OCI-LY1 (cell line): ENCODE measurements around the gene CELF2.

ENCODE experiments used
- H2AFZ ChIP-seq: fragments of 200-600 bp; sonication (generic), shearing (Covaris generic); 2 replicates; pipeline ENCODE4 v1.6.0; 2014; ENCODE audit warnings: antibody characterized with exemption, mild to moderate bottlenecking, low read length
- H3F3A ChIP-seq: fragments of 200-600 bp; sonication (generic), shearing (Covaris generic); 2 replicates; pipeline ENCODE4 v1.6.0; 2014; ENCODE audit warnings: mild to moderate bottlenecking, antibody characterized with exemption, low read length, moderate library complexity; ENCODE audit not compliant: insufficient read depth
- H3K27ac ChIP-seq: fragments of 200-600 bp; sonication (generic); 2 replicates; pipeline ENCODE4 v1.5.1; 2014; ENCODE audit warnings: low read length, mixed run types, mild to moderate bottlenecking, low read depth; ENCODE audit not compliant: poor library complexity, severe bottlenecking
- H3K27me3 ChIP-seq: fragments of 200-600 bp; sonication (generic); 2 replicates; pipeline ENCODE4 v1.6.0; 2014; ENCODE audit warnings: antibody characterized with exemption, mild to moderate bottlenecking, low read length, moderate library complexity; ENCODE audit not compliant: insufficient read depth
- H3K36me3 ChIP-seq: fragments of 200-600 bp; sonication (generic); 2 replicates; pipeline ENCODE4 v1.6.1; 2014; ENCODE audit warnings: mild to moderate bottlenecking, antibody characterized with exemption, low read length, moderate library complexity, mixed read lengths; ENCODE audit not compliant: insufficient read depth
- H3K4me1 ChIP-seq: fragments of 200-600 bp; sonication (generic); 2 replicates; pipeline ENCODE4 v1.5.1; 2014; ENCODE audit warnings: mild to moderate bottlenecking, low read length, moderate library complexity; ENCODE audit not compliant: insufficient read depth, severe bottlenecking
- H3K4me2 ChIP-seq: fragments of 200-600 bp; sonication (generic), shearing (Covaris generic); 2 replicates; pipeline ENCODE4 v1.6.1; 2014; ENCODE audit warnings: low read length
- H3K4me3 ChIP-seq: fragments of 200-600 bp; sonication (generic); 2 replicates; pipeline ENCODE4 v1.5.1; 2014; ENCODE audit warnings: low read length, low read depth, mild to moderate bottlenecking, mixed read lengths; ENCODE audit not compliant: poor library complexity, severe bottlenecking
- H3K79me2 ChIP-seq: fragments of 200-600 bp; shearing (Covaris generic); 2 replicates; pipeline ENCODE4 v1.6.1; 2016; ENCODE audit warnings: mixed run types, low read length, mixed read lengths; ENCODE audit not compliant: insufficient read depth
- H3K9ac ChIP-seq: fragments of 200-600 bp; sonication (generic), shearing (Covaris generic); 2 replicates; pipeline ENCODE4 v1.6.1; 2014; ENCODE audit warnings: mild to moderate bottlenecking, low read length, mixed read lengths
- H3K9me2 ChIP-seq: fragments of 200-600 bp; sonication (generic), shearing (Covaris generic); 2 replicates; pipeline ENCODE4 v1.6.1; 2014; ENCODE audit warnings: low read depth, mild to moderate bottlenecking, low read length, mixed read lengths
- H3K9me3 ChIP-seq: fragments of 200-600 bp; shearing (Covaris generic); 2 replicates; pipeline ENCODE4 v1.6.1; 2014; ENCODE audit warnings: low read length, mixed read lengths
- H4K20me1 ChIP-seq: fragments of 200-600 bp; sonication (generic), shearing (Covaris generic); 2 replicates; pipeline ENCODE4 v1.6.0; 2016; ENCODE audit warnings: mild to moderate bottlenecking, low read length; ENCODE audit not compliant: insufficient read depth
- EZH2 ChIP-seq: fragments of 200-600 bp; sonication (generic), shearing (Covaris generic); IDR thresholded peaks from 2 replicates; pipeline ENCODE4 v1.8.0; 2017; ENCODE audit warnings: borderline replicate concordance, mixed run types, mild to moderate bottlenecking, antibody characterized with exemption, low read length, moderate library complexity, mixed read lengths
- TF ChIP-seq, protein P1 (sequence below): fragments of 200-600 bp; sonication (generic), shearing (Covaris generic); IDR thresholded peaks from 2 replicates; pipeline ENCODE4 v1.5.1; 2017; ENCODE audit warnings: mild to moderate bottlenecking, antibody characterized with exemption, low read length, moderate library complexity, mixed read lengths

CELF2 gene

DNA sequence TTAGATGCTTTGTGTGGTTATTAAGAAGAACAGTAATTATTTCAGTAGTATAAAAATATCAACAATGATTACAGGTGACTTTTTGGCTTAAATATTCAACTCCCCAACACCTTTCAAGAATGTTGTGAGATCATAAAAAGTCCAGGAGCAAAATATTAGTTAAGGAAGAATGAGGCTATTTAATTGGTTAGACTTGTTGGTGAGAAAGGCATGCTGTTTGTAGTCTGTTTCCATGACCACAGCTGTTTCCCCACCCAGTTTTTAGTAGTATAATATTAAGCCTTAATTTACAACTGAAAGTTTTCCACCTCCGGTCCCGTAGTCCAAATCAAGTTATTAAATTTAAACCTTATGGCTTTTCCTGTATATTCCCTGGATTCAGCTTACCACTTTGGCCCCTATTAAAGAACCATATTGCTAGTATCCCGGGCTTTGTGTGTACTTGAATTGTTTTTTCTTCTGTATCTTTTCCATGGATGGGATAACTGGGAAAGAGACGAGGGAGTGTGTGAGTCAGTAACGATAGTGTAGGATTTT, 133.3 kb downstream of the CELF2 start:
- TF ChIP-seq EZH2 = no peak
- TF ChIP-seq, protein P1, sequence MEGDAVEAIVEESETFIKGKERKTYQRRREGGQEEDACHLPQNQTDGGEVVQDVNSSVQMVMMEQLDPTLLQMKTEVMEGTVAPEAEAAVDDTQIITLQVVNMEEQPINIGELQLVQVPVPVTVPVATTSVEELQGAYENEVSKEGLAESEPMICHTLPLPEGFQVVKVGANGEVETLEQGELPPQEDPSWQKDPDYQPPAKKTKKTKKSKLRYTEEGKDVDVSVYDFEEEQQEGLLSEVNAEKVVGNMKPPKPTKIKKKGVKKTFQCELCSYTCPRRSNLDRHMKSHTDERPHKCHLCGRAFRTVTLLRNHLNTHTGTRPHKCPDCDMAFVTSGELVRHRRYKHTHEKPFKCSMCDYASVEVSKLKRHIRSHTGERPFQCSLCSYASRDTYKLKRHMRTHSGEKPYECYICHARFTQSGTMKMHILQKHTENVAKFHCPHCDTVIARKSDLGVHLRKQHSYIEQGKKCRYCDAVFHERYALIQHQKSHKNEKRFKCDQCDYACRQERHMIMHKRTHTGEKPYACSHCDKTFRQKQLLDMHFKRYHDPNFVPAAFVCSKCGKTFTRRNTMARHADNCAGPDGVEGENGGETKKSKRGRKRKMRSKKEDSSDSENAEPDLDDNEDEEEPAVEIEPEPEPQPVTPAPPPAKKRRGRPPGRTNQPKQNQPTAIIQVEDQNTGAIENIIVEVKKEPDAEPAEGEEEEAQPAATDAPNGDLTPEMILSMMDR = no peak
- no peaks in the 10 kb centered on the region for H3K9me3 ChIP-seq
- H2AFZ ChIP-seq = no peak overlapping the region
- no peak overlapping the region for H3K4me2 ChIP-seq
- no peaks in the 10 kb centered on the region for H3K36me3 ChIP-seq
- no peaks in the 10 kb centered on the region for H3K27me3 ChIP-seq
- no peak overlapping the region for H3K9ac ChIP-seq
- H3F3A ChIP-seq = no peaks in the 10 kb centered on the region
- H3K4me3 ChIP-seq = no peak overlapping the region
- H3K4me1 ChIP-seq = peaks cover 7% of the 10 kb centered on the region
- no peaks in the 10 kb centered on the region for H3K9me2 ChIP-seq
- H3K79me2 ChIP-seq = no peaks in the 10 kb centered on the region
- H4K20me1 ChIP-seq = no peaks in the 10 kb centered on the region
- no peak overlapping the region for H3K27ac ChIP-seq

DNA sequence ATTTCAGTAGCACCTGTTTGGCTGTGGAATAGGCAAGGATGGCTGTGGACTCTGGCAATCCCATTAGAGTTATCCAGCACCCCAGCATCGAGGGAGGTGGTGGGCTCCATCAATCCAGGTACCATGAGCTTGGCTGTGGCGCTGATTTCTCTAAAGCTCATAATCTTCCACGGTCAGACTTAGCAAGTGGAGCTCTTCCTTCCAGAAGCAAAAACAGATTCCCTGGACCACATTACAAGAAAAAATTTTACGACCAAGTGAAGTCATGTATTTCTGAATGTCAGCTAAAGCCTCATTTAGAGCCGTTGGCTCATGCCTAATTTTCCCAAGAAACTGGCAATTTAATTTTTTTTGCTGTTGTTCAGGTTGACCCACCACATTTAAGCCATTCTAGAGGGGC, 135.1 kb downstream of the CELF2 start:
- Histone ChIP-seq H3K4me1 (peaks cover 4% of the 10 kb centered on the region), H3K4me2 (no peak overlapping the region), H3K9me2 (no peaks in the 10 kb centered on the region), H3K79me2 (no peaks in the 10 kb centered on the region), H3K27me3 (no peaks in the 10 kb centered on the region), H3K36me3 (no peaks in the 10 kb centered on the region), H4K20me1 (no peaks in the 10 kb centered on the region), H3K9ac (no peak overlapping the region), H3F3A (no peaks in the 10 kb centered on the region), H2AFZ (no peak overlapping the region), H3K27ac (no peak overlapping the region), H3K4me3 (no peak overlapping the region), H3K9me3 (no peaks in the 10 kb centered on the region)
- TF ChIP-seq, protein P1 = no peak
- no peak for TF ChIP-seq EZH2

DNA sequence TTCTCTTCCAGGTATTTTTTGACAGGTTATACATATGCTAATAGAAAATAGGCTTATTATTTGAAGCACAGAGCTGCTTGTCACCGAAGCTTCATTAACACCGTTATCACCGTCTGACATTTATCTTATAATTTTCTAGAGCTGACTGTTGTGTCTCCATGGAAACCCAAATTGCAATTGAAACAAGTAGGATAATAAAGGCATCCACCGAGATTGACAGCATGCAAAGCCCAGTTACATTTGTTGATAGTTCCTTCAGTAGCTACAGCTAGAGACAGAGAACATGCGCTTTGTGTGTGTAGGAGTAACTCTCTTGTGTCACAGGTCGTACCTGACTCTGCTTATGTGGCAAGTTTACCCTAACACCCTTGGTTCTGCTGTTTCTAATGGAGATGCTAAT, 135.6 kb downstream of the CELF2 start:
- H3K27ac ChIP-seq = no peak overlapping the region
- H4K20me1 ChIP-seq = no peaks in the 10 kb centered on the region
- no peaks in the 10 kb centered on the region for H3K9me3 ChIP-seq
- H3K36me3 ChIP-seq = no peaks in the 10 kb centered on the region
- H3K4me2 ChIP-seq = no peak overlapping the region
- no peak overlapping the region for H2AFZ ChIP-seq
- no peaks in the 10 kb centered on the region for H3K79me2 ChIP-seq
- TF ChIP-seq, protein P1 = no peak
- TF ChIP-seq EZH2 = no peak
- H3F3A ChIP-seq = no peaks in the 10 kb centered on the region
- H3K4me1 ChIP-seq = no peaks in the 10 kb centered on the region
- no peaks in the 10 kb centered on the region for H3K27me3 ChIP-seq
- H3K4me3 ChIP-seq = no peak overlapping the region
- no peaks in the 10 kb centered on the region for H3K9me2 ChIP-seq
- no peak overlapping the region for H3K9ac ChIP-seq
